HCT116 (cell line): ENCODE data around the gene PLA2G2F. TPM values are rescaled to one million over a fixed set of nuclear protein-coding genes. Genes with fewer than 3 reads are reported as not detected.

Experiments used
- ATAC-seq: fragments of 200-7000 bp; cut with Tn5 transposase; 2 replicates; pipeline ENCODE4 v1.9.1; 2020; ENCODE audit warnings: mild to moderate bottlenecking, moderate library complexity
- BruUV-seq: library from RNA; stranded (reverse); fragments of 400-500 nt; replicated peaks from 2 replicates; lab custom pipeline; 2021; lab: Mats Ljungman, UMichigan
- CTCF ChIA-PET: fragments of 300-600 bp; sonication (Branson Sonifier 250); formaldehyde crosslinking; loops from one replicate; lab custom pipeline; 2021; ENCODE audit warnings: antibody characterized with exemption; lab: Charles Lee
- POLR2A ChIA-PET: fragments of 300-600, 350-600 bp; sonication (Branson Sonifier 250); formaldehyde crosslinking; loops from one replicate; lab custom pipeline; 2021; ENCODE audit warnings: antibody characterized with exemption; lab: Charles Lee
- RAD21 ChIA-PET, 2 experiments: fragments of 300-600 bp; sonication (Branson Sonifier 250); formaldehyde crosslinking; loops; one replicate each; lab custom pipeline; 2023; ENCODE audit warnings: low total read pairs in 2 of 2; ENCODE audit not compliant: uncharacterized antibody in 2 of 2, unreplicated experiment in 2 of 2, low non-redundant PET in 1 of 2; lab: Charles Lee
- DNase-seq: peaks from one replicate; pipeline ENCODE4 v3.0.0-alpha.2; 2010; ENCODE audit warnings: low read depth, low spot score
- H2AFZ ChIP-seq: fragments of 200-600 bp; shearing (Covaris generic), sonication (generic); 2 replicates; pipeline ENCODE4 v1.6.1; 2017; ENCODE audit warnings: low read depth, mixed run types, mixed read lengths, antibody characterized with exemption, low read length; ENCODE audit not compliant: poor library complexity, severe bottlenecking
- H3K27ac ChIP-seq: 2 replicates; pipeline ENCODE4 v1.5.1; 2012; ENCODE audit warnings: low read depth, low read length
- H3K27me3 ChIP-seq: fragments of 200-600 bp; sonication (generic); 2 replicates; pipeline ENCODE4 v1.6.1; 2016; ENCODE audit warnings: mixed run types, low read length, mixed read lengths; ENCODE audit not compliant: insufficient read depth
- H3K36me3 ChIP-seq, 2 experiments: fragments of 200-500 bp in 1 of 2; fragments of 200-600 bp in 1 of 2; sonication (Bioruptor generic) in 1 of 2; sonication (generic) in 1 of 2; 2 replicates each; pipeline versions ENCODE4 v1.5.1 to v1.6.1; 2014 to 2016; ENCODE audit warnings: low read length in 2 of 2, inconsistent platforms in 1 of 2, mixed read lengths in 1 of 2, mixed run types in 1 of 2; ENCODE audit not compliant: insufficient read depth in 2 of 2, control insufficient read depth in 1 of 2
- H3K4me1 ChIP-seq, 2 experiments: fragments of 200-600 bp in 1 of 2; sonication (generic) in 1 of 2; 2 replicates each; pipeline versions ENCODE4 v1.5.1 to v1.6.1; 2012 to 2017; ENCODE audit warnings: low read length in 2 of 2, inconsistent platforms in 1 of 2, mild to moderate bottlenecking in 1 of 2, mixed read lengths in 1 of 2, mixed run types in 1 of 2, moderate library complexity in 1 of 2; ENCODE audit not compliant: insufficient read depth in 2 of 2, control insufficient read depth in 1 of 2
- H3K4me2 ChIP-seq: fragments of 200-600 bp; sonication (generic); 2 replicates; pipeline ENCODE4 v1.6.1; 2017; ENCODE audit warnings: mixed run types, low read length, mixed read lengths
- H3K4me3 ChIP-seq, 2 experiments: fragments of 200-600 bp in 1 of 2; sonication (generic) in 1 of 2; replicated peaks in 1 of 2; 2 replicates each; pipeline ENCODE4 v1.5.1; 2011 to 2016; ENCODE audit warnings: low read length in 2 of 2, control low read depth in 1 of 2, low read depth in 1 of 2, mild to moderate bottlenecking in 1 of 2, mixed read lengths in 1 of 2, mixed run types in 1 of 2
- H3K79me2 ChIP-seq: fragments of 200-600 bp; sonication (generic); 2 replicates; pipeline ENCODE4 v1.6.1; 2017; ENCODE audit warnings: mild to moderate bottlenecking, mixed run types, low read length, moderate library complexity, mixed read lengths; ENCODE audit not compliant: insufficient read depth
- H3K9ac ChIP-seq: fragments of 200-600 bp; sonication (generic); 2 replicates; pipeline ENCODE4 v1.6.1; 2016; ENCODE audit warnings: low read length, mixed read lengths
- H3K9me2 ChIP-seq: fragments of 200-600 bp; sonication (generic), shearing (Covaris generic); 2 replicates; pipeline ENCODE4 v1.6.1; 2017; ENCODE audit warnings: mixed run types, mild to moderate bottlenecking, moderate library complexity; ENCODE audit not compliant: insufficient read depth
- H3K9me3 ChIP-seq, 2 experiments: fragments of 200-500 bp in 1 of 2; fragments of 200-600 bp in 1 of 2; sonication (Bioruptor generic) in 1 of 2; sonication (generic) in 1 of 2; 2 replicates each; pipeline ENCODE4 v1.6.1; 2014 to 2017; ENCODE audit warnings: low read length in 2 of 2, mixed read lengths in 2 of 2, inconsistent platforms in 1 of 2, low read depth in 1 of 2, mild to moderate bottlenecking in 1 of 2, mixed run types in 1 of 2, moderate library complexity in 1 of 2; ENCODE audit not compliant: control insufficient read depth in 1 of 2, insufficient read depth in 1 of 2
- H4K20me1 ChIP-seq: fragments of 200-600 bp; sonication (generic), shearing (Covaris generic); 2 replicates; pipeline ENCODE4 v1.6.1; 2017; ENCODE audit warnings: mixed run types, mild to moderate bottlenecking, moderate library complexity; ENCODE audit not compliant: insufficient read depth
- CBX3 ChIP-seq: IDR thresholded peaks from 2 replicates; pipeline ENCODE4 v1.6.1; 2012; ENCODE audit warnings: low read depth
- CEBPB ChIP-seq: IDR thresholded peaks from 2 replicates; pipeline ENCODE4 v1.6.1; 2012; ENCODE audit warnings: low read depth
- CTCF ChIP-seq, 3 experiments: fragments of 200-600 bp in 1 of 3; sonication (generic) in 1 of 3; IDR thresholded peaks in 2 of 3; conservative IDR thresholded peaks in 1 of 3; 2 replicates each; pipeline ENCODE4 v1.5.1; 2012 to 2017; ENCODE audit warnings: low read depth in 2 of 3, low read length in 2 of 3, antibody characterized with exemption in 1 of 3, borderline replicate concordance in 1 of 3, control low read depth in 1 of 3, mild to moderate bottlenecking in 1 of 3, mixed read lengths in 1 of 3, mixed run types in 1 of 3, moderate library complexity in 1 of 3; ENCODE audit not compliant: insufficient read depth in 1 of 3
- EZH2 ChIP-seq: fragments of 200-600 bp; sonication (generic); IDR thresholded peaks from 2 replicates; pipeline ENCODE4 v1.6.1; 2017; ENCODE audit warnings: antibody characterized with exemption, mixed run types
- JUND ChIP-seq: IDR thresholded peaks from 2 replicates; pipeline ENCODE4 v1.6.1; 2012
- MAX ChIP-seq: IDR thresholded peaks from 2 replicates; pipeline ENCODE4 v1.6.1; 2012
- RAD21 ChIP-seq: IDR thresholded peaks from 2 replicates; pipeline ENCODE4 v1.6.1; 2012; ENCODE audit warnings: low read depth, mild to moderate bottlenecking
- SIN3A ChIP-seq: IDR thresholded peaks from 2 replicates; pipeline ENCODE4 v1.6.1; 2012; ENCODE audit warnings: low read depth
- SP1 ChIP-seq: IDR thresholded peaks from 2 replicates; pipeline ENCODE4 v1.6.1; 2012; ENCODE audit warnings: low read depth
- YY1 ChIP-seq: IDR thresholded peaks from 2 replicates; pipeline ENCODE4 v1.6.1; 2011; ENCODE audit warnings: low read length, low read depth, moderate library complexity, mild to moderate bottlenecking; ENCODE audit not compliant: insufficient replicate concordance; ENCODE audit errors: extremely low read depth
- intact Hi-C: fragments of 100-400 bp; cut with micrococcal nuclease; formaldehyde crosslinking; loops from 2 replicates; pipeline ENCODE4 v1.10.0; 2022
- total RNA-seq: library from RNA; stranded (reverse); gene quantifications from one replicate; pipeline ENCODE4 v1.2.1, GENCODE V29; 2021; ENCODE audit not compliant: unreplicated experiment

Gene PLA2G2F
- total RNA-seq, 1 experiment from 2014 or later = 0.12 TPM

DNA sequence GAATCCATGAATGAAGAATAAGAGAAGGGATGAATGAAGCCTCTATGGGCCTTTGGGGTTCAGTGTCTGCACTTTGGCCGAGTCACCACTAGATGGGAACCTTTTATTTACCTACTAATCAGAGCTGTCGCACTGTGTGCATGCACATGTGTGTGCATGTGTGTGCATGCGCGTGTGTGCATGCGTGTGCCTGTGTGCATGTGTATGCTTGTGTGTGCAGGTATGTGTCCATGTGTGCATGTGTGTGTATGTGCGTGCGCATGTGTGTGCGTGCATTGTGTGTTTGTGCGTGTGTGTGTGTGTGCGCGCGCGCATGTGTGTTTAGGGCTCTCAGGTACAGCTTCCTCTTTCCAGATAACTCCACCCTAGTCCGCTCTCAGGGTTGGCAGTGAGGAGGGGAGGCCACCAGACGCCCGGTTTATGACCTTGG, 26.4 kb downstream of the PLA2G2F start:
- BruUV-seq = no TSS peak
- Histone ChIP-seq H3K27me3 (no peaks in the 10 kb centered on the region), H3K27ac (no peak overlapping the region), H3K4me3 (no peak overlapping the region), H3K9me2 (no peaks in the 10 kb centered on the region)
- POLR2A ChIA-PET = no interaction called here
- CTCF ChIA-PET = interaction anchor here (0.9 to 1.1 kb wide), 2 partner anchors 12 to 28 kb away, joined by 3 read pairs; no protein-coding TSS in a partner anchor
- RAD21 ChIA-PET = no interaction called here
- no peak for TF ChIP-seq JUND
- TF ChIP-seq CEBPB = no peak
- TF ChIP-seq CTCF (IDR thresholded peaks at IDR 0.05 in 2 of 3, conservative IDR thresholded peaks at IDR 0.05 in 1 of 3; ENCODE audit: borderline replicate concordance in 1 of 3, insufficient read depth in 1 of 3, low read depth in 2 of 3, low read length in 2 of 3) = peak; percentile 47 to 62 (median 55); a peak in 5 of 6 replicates
- TF ChIP-seq SIN3A = no peak
- TF ChIP-seq MAX = peak; percentile 26; the same call in 1 of the 2 replicates
- TF ChIP-seq SP1 = no peak
- no peak for TF ChIP-seq EZH2
- 0 out of 2 replicates have a peak, but pooled peaks have one; percentile 42 for TF ChIP-seq CBX3
- no peak for TF ChIP-seq YY1
- peak; percentile 68 for TF ChIP-seq RAD21
- TF ChIP-seq, all 23 proteins: peak for 4
- Histone ChIP-seq H3K9me3 (peaks cover 0 to 7% of the 10 kb centered on the region in 2 experiments; a peak in 2 of 4 replicates), H3K79me2 (no peaks in the 10 kb centered on the region), H2AFZ (no peak overlapping the region), H3K9ac (no peak overlapping the region), H4K20me1 (no peaks in the 10 kb centered on the region), H3K4me2 (no peak overlapping the region), H3K36me3 (no peaks in the 10 kb centered on the region), H3K4me1 (no peaks in the 10 kb centered on the region)
- peak; percentile 83 for ATAC-seq
- DNase-seq = peak; percentile 16
- intact Hi-C loops = loop anchor here (1.0 to 5.0 kb wide), 2 partner anchors 30 to 327 kb away; no protein-coding TSS in a partner anchor
